ENCODE data around the gene MCOLN1. TPM values are rescaled to one million over a fixed set of nuclear protein-coding genes. Genes with fewer than 3 reads are reported as not detected.

The MCOLN1 gene
- total and polyA plus RNA-seq, 9 of the 15 experiments (the other 6 are each of a cell fraction or from before 2014, with no cell fraction given) = 0.25 to 15.4 (median 7.1) TPM

DNA sequence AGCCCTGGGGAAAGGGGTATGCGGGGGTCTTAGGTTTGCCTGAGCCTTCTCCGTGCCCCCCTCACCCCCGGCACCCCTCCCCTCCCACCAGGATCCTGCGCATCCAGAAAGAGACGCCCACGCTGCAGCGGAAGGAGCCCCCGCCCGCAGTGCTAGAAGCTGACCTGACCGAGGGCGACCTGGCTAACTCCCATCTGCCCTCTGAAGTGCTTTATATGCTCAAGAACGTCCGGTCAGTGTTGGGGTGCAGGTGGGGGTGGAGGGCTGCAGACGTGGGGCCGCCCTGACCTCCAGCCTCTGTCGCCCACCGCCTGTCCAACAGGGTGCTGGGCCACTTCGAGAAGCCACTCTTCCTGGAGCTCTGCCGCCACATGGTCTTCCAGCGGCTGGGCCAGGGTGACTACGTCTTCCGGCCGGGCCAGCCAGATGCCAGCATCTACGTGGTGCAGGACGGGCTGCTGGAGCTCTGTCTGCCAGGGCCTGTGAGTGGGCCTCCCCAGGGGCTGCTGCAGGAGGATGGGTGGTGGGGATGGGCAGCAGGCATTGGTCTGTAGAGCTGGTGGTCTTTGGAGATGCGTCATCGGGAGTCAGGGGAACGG, 17.5 kb downstream of the MCOLN1 start:
- DNase-seq (ENCODE audit: extremely low read depth in 1 of 4, low spot score in 3 of 4) (no peak), ATAC-seq (no peak), FAIRE-seq (no peak)
- no peaks in the 10 kb centered on the region; the same call in 2 of the 3 replicates for H3K79me2 ChIP-seq (ENCODE audit: control insufficient read depth, insufficient read depth, low read length)
- H3K9me1 ChIP-seq (ENCODE audit: control insufficient read depth, insufficient read depth, low read length) = no peaks in the 10 kb centered on the region
- no peak overlapping the region for H3K9ac ChIP-seq (ENCODE audit: insufficient read depth in 1 of 2, low read depth in 2 of 2, low read length in 2 of 2)
- H3K4me3 ChIP-seq = no peak overlapping the region
- 89% methylated on average over 13 of the region's 28 CpGs for WGBS (ENCODE audit: insufficient coverage, low coverage, missing lambda C conversion rate)
- H2AFZ ChIP-seq (ENCODE audit: low read depth, low read length) = no peak overlapping the region
- intact Hi-C loops (cut with micrococcal nuclease) = no loop called here
- ChIA-PET CTCF (ENCODE audit: low intra/inter-chr PET ratio) (no interaction called here), POLR2A (no interaction called here)
- no peak overlapping the region for H3K27ac ChIP-seq (ENCODE audit: extremely low read depth, low read depth, low read length)
- H3K4me2 ChIP-seq (ENCODE audit: insufficient read depth, low read length) = no peak overlapping the region
- no peaks in the 10 kb centered on the region for H3K9me3 ChIP-seq (replicated peaks; ENCODE audit: control insufficient read depth, insufficient read depth, low read depth, low read length)
- no peaks in the 10 kb centered on the region for H4K20me1 ChIP-seq (replicated peaks; ENCODE audit: control insufficient read depth, insufficient read depth, low read length)
- peaks cover 12 to 52% of the 10 kb centered on the region in 2 experiments; a peak in 4 of 5 replicates for H3K4me1 ChIP-seq (replicated peaks in 1 of 2; ENCODE audit: control insufficient read depth in 2 of 2, insufficient read depth in 2 of 2, low read length in 2 of 2)
- TF ChIP-seq, protein P1, sequence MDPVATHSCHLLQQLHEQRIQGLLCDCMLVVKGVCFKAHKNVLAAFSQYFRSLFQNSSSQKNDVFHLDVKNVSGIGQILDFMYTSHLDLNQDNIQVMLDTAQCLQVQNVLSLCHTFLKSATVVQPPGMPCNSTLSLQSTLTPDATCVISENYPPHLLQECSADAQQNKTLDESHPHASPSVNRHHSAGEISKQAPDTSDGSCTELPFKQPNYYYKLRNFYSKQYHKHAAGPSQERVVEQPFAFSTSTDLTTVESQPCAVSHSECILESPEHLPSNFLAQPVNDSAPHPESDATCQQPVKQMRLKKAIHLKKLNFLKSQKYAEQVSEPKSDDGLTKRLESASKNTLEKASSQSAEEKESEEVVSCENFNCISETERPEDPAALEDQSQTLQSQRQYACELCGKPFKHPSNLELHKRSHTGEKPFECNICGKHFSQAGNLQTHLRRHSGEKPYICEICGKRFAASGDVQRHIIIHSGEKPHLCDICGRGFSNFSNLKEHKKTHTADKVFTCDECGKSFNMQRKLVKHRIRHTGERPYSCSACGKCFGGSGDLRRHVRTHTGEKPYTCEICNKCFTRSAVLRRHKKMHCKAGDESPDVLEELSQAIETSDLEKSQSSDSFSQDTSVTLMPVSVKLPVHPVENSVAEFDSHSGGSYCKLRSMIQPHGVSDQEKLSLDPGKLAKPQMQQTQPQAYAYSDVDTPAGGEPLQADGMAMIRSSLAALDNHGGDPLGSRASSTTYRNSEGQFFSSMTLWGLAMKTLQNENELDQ (CRISPR knock-in tag; IDR thresholded peaks at IDR 0.05; ENCODE audit: borderline replicate concordance) = no peak
- TF ChIP-seq CREBBP (IDR thresholded peaks at IDR 0.05; ENCODE audit: low read depth, low read length) (no peak), ILK (tag; IDR thresholded peaks at IDR 0.05; ENCODE audit: borderline replicate concordance, low read depth) (no peak), TBL1XR1 (IDR thresholded peaks at IDR 0.05; ENCODE audit: low read length in 2 of 2) (no peak), POLR2A (conservative IDR thresholded peaks at IDR 0.05) (no peak), DPF2 (IDR thresholded peaks at IDR 0.05) (no peak), SAP30 (IDR thresholded peaks at IDR 0.05; ENCODE audit: borderline replicate concordance, insufficient read depth, low read depth, low read length, poor library complexity, severe bottlenecking) (no peak), ZNF778 (CRISPR knock-in tag; IDR thresholded peaks at IDR 0.05) (no peak), SUPT5H (IDR thresholded peaks at IDR 0.05) (no peak), CREB1 (IDR thresholded peaks at IDR 0.05) (no peak), CREB1 (CRISPR knock-in tag; IDR thresholded peaks at IDR 0.05) (no peak)
- TF ChIP-seq, protein P2, sequence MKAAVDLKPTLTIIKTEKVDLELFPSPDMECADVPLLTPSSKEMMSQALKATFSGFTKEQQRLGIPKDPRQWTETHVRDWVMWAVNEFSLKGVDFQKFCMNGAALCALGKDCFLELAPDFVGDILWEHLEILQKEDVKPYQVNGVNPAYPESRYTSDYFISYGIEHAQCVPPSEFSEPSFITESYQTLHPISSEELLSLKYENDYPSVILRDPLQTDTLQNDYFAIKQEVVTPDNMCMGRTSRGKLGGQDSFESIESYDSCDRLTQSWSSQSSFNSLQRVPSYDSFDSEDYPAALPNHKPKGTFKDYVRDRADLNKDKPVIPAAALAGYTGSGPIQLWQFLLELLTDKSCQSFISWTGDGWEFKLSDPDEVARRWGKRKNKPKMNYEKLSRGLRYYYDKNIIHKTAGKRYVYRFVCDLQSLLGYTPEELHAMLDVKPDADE (conservative IDR thresholded peaks at IDR 0.05; ENCODE audit: control insufficient read depth, low read depth, low read length) = no peak
- in situ Hi-C loops (cut with MboI) = no loop called here
- H3K27me3 ChIP-seq (ENCODE audit: control insufficient read depth in 2 of 2, insufficient read depth in 2 of 2, low read length in 2 of 2) = no peaks in the 10 kb centered on the region
- peaks cover 13% of the 10 kb centered on the region; the same call in 1 of the 3 replicates for H3K36me3 ChIP-seq (ENCODE audit: control insufficient read depth, insufficient read depth, low read length)
- no TSS peak for BruUV-seq (replicated peaks)

Measured in K562 (cell line).